ENCODE results near the gene MRPL41.
"Not testable (repeated sequence)": the region's sequence is repeated elsewhere in the genome, so short reads cannot be mapped to it uniquely, and the experiment has no call there.

Gene MRPL41

GRCh38 chr9:137551264-137552021 lies at the start of gene MRPL41:
MRPL41 (plus strand) TSS chr9:137551879; CDS start chr9:137552082, 203 bp downstream.
- peak; percentile 75 to 78 for DNase-seq (ENCODE audit: low read depth in 2 of 2)

DNA sequence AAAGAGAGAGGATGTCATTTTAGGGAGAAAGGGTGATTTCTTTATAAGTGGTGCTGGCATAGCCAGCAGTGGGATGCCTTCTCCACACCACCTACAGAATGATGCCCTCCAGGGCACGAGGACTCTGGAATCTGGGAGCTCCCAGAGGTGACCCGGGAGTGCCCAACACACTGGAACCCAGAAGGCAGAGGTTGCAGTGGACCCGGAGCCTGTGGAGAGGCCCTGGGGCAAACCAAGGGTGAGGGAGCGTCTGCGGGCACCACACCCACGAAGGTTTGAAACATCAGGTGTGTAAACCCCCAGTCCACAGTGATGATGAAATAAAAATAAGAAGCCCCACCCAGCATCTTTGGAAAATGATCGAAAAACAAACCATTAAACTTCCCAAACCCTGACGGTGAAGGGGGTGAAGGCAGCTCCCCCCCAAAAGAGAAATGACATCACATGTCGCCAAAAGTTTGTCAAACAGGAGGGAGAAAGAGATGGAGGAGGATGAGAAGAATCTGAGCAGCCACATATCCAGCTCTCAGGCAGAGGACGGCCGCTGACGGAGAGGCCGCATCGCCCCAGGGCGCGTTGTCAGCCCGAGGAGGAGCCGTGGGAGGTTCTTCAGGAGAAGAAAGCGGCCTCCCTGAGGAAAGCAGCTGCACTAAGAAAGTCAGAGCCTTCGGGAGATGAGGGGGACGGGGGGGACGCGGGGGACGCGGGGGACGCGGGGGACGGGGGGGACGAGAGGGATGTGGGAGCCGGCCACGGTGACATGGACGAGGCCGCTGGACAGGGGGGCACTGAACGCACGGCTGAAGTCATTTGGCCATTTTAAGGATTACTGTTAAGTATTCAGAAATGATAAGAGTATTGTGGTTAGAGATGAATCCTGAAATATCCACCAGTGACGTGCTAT lies 49.4 kb upstream of the MRPL41 start:
- DNase-seq (ENCODE audit: low read depth in 2 of 2) = no peak

- no peak for DNase-seq (ENCODE audit: low read depth in 2 of 2)
These were observed 47.3 kb upstream of the MRPL41 start for GRCh38 chr9:137504432-137504777.

GRCh38 chr9:137505421-137506140 lies 46.1 kb upstream of the MRPL41 start:
- DNase-seq (ENCODE audit: low read depth in 2 of 2) = no peak

DNA sequence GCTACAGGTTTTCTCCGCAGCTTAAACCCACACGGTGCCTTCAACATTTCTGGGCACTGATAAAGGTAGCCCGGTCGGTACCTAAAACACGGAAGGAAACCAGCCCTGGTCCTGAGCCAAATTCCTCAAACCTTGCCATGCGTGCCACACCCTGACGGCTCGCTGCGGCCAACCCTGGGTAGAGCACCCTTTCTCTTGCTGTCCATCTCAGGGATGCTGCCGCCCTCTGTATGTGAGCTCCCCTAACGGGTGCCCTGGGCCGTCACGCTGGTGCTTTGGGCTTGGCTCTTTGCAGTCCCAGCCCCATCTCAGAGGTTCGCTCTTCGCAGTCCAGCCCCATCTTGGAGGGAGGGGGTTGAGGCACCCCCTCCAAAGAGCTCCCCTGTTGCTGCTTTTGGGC lies 45.4 kb upstream of the MRPL41 start:
- no peak for DNase-seq (ENCODE audit: low read depth in 2 of 2)

GRCh38 chr9:137506702-137507171 lies 44.9 kb upstream of the MRPL41 start:
- no peak for DNase-seq (ENCODE audit: low read depth in 2 of 2)

- no peak for DNase-seq (ENCODE audit: low read depth in 2 of 2)
These were observed 42.5 kb upstream of the MRPL41 start for GRCh38 chr9:137509198-137509597.

DNA sequence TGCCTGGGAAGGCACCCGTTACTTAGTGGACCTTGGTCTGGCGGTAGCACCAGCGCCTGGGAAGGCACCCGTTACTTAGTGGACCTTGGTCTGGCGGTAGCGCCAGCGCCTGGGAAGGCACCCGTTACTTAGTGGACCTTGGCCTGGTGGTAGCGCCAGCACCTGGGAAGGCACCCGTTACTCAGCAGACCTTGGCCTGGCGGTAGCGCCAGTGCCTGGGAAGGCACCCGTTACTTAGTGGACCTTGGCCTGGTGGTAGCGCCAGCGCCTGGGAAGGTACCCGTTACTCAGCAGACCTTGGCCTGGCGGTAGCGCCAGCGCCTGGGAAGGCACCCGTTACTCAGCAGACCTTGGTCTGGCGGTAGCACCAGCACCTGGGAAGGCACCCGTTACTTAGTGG lies 40.6 kb upstream of the MRPL41 start:
- DNase-seq (ENCODE audit: low read depth in 2 of 2) = not testable (repeated sequence)

GRCh38 chr9:137511758-137512463 lies 39.8 kb upstream of the MRPL41 start:
- DNase-seq (ENCODE audit: low read depth in 2 of 2) = no peak

DNA sequence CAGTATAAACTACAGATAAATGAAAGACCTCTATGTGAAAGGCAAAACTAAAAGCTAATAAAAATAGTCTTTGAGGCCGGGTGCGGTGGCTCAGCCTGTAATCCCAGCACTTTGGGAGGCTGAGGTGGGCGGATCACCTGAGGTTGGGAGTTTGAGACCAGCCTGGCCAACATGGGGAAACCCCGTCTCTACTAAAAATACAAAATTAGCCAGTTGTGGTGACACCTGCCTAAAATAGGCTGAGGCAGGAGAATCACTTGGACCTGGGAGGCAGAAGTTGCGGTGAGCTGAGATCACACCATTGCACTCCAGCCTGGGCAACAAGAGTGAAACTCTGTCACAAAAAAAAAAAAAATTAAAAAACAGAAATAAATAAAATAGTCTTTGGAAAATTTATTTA lies 38.5 kb upstream of the MRPL41 start:
- DNase-seq (ENCODE audit: low read depth in 2 of 2) = not testable (repeated sequence)

GRCh38 chr9:137513801-137514570 lies 37.7 kb upstream of the MRPL41 start:
- not testable (repeated sequence) for DNase-seq (ENCODE audit: low read depth in 2 of 2)

GRCh38 chr9:137514691-137515337 lies 36.9 kb upstream of the MRPL41 start:
- no peak for DNase-seq (ENCODE audit: low read depth in 2 of 2)

DNA sequence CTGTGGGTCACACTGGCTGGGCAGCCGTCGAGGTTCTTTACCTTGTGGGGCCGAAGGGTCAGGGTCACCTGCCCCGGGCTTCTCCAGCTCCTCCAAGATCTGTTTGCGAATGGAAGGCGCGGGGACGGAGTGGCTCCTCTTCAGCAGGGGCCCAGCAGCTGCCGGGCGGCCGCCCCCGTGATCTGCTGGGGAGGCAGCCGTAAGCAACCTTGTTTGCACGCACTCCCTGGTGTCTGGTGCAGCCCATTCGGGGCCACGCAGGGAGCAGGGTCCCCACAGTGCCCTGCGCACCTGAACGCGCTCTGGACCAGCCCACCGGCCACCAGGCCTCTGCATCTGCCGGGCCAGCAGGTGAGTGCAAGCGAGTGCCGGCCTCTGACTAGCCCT lies 36.3 kb upstream of the MRPL41 start:
- no peak for DNase-seq (ENCODE audit: low read depth in 2 of 2)

DNA sequence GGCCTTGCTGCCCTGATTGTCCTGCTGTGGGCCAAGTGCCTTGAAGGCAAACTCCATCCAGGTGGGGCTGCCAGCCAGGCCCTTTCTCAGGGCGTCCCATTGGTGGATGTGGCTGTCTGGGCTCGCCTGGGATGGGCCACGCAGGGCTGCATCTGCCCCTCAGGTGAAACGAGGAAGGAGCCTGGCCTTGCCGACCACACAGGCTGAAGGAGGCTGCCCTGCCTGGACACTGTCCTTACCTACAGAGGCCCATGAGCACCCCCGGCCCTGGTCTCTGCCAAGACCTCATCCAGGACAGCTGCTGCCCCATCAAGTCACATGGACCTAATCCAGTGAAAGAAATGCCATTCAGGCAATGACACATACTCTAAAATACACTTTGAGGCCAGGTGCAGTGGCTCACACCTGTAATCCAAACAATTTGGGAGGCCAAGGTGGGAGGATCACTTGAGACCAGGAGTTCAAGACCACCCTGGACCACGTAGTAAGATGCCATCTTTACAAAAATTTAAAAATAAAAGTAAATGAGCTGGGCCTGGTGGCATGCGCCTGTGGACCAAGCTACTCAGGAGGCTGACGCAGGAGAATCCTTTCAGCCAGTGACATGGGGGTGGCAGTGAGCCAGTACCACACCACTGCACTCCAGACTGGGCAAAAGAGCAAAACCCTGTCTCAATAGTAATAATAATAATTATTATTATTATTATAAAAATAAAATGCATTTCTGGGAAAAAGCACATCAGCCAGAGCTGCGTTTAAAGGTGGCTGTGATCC lies 35.3 kb upstream of the MRPL41 start:
- no peak for DNase-seq (ENCODE audit: low read depth in 2 of 2)

- DNase-seq (ENCODE audit: low read depth in 2 of 2) = not testable (repeated sequence)
These were observed 32.8 kb upstream of the MRPL41 start for GRCh38 chr9:137518661-137519459.

- no peak for DNase-seq (ENCODE audit: low read depth in 2 of 2)
These were observed 32.1 kb upstream of the MRPL41 start for GRCh38 chr9:137519553-137519952.

DNA sequence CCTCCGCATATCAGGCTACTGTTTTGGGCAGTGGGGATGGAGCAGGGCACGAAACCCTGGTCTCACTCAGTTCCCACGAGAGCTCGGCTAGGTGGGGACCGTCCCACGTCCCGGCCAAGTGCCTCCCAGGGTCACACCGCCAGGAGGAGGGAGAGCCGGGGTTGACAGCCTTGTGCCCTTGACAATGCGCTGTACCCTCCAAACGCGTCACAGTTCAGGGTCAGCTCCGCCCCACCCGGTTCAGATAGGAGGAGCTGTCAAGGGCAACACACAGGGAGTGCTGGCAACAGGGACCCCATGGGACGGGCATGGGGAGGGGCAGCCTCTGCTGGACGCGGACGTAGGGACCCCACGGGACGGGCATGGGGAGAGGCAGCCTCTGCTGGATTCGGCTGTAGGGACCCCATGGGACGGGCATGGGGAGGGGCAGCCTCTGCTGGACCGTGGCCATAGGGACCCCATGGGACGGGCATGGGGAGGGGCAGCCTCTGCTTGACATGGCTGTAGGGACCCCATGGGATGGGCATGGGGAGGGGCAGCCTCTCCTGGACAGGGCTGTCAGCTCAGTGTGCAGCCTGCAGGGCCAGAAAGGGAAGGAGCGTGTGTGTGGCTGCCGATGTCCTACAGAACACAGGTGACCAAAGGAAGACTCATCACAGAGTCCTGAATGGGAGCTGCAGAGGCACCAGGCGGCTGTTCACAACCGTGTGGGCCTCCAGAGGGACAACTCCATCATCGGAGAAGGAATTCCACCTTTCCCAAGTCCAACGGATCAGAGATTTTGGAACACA lies 30.9 kb upstream of the MRPL41 start:
- no peak for DNase-seq (ENCODE audit: low read depth in 2 of 2)

Data from stimulated activated CD4-positive, alpha-beta T cell treated with anti-CD3 and anti-CD28 coated beads, Interleukin-1b, Interleukin-23, amount 100 ng/mL, for 1 hour (primary cell).